Measurements from ENCODE around the gene KLHL21. TPM values are rescaled to one million over a fixed set of nuclear protein-coding genes. Genes with fewer than 3 reads are reported as not detected.

Gene KLHL21
- total RNA-seq, 1 experiment from 2014 or later: 17.6 TPM

DNA sequence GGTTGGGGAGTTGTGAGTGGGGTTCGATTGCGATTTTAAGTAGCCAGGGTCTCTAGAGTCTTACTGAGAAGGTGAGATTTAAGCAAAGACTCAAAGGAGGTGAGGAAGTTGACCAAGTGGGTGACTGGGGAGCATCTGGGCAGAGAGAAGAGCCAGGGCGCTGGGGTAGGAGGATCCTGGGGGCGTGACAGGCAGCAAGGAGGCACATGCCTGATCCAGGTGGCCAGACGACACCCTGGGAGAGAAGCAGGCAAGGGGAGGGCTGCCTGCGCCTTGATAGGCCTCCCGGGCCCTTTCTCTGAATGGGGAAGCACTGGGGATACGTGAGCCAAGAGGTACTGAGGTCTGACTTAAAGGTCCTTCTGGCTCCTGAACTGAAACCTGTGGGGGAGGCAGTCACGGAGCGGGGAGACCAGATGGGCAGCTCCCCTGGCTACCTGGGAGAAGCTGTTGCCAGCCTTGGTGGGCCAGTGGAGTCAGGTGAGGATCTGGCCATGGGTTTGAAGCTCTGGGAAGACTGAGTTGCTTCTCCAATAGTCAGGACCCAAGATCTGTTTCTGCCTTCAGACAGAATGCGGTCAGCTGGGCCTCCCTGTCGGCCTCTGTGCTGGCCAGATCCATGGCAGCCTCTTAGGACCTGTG is 17.5 kb downstream of the KLHL21 start:
- Mint-ChIP-seq H3K4me1 (peaks cover 8% of the 10 kb centered on the region), H3K27ac (peak overlapping the region; percentile 75; the same call in 1 of the 2 replicates), H3K27me3 (ENCODE audit: low read depth) (no peaks in the 10 kb centered on the region), H3K4me3 (no peak overlapping the region), H3K9me3 (no peaks in the 10 kb centered on the region), H3K36me3 (peaks cover 9% of the 10 kb centered on the region; the same call in 1 of the 2 replicates)
- no peak for DNase-seq (ENCODE audit: low spot score)
- TF ChIP-seq, protein P1, sequence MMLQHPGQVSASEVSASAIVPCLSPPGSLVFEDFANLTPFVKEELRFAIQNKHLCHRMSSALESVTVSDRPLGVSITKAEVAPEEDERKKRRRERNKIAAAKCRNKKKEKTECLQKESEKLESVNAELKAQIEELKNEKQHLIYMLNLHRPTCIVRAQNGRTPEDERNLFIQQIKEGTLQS (CRISPR knock-in tag; conservative IDR thresholded peaks at IDR 0.05): no peak
- TF ChIP-seq NFATC4 (CRISPR knock-in tag; IDR thresholded peaks at IDR 0.05) (no peak), GABPB1 (CRISPR knock-in tag; IDR thresholded peaks at IDR 0.05) (no peak), NFYB (CRISPR knock-in tag; conservative IDR thresholded peaks at IDR 0.05; ENCODE audit: low read depth) (no peak), SP1 (CRISPR knock-in tag; conservative IDR thresholded peaks at IDR 0.05) (no peak), NFE2L1 (CRISPR knock-in tag; IDR thresholded peaks at IDR 0.05) (no peak), TCF7 (CRISPR knock-in tag; IDR thresholded peaks at IDR 0.05; ENCODE audit: low read depth) (no peak)
- TF ChIP-seq, protein P2, sequence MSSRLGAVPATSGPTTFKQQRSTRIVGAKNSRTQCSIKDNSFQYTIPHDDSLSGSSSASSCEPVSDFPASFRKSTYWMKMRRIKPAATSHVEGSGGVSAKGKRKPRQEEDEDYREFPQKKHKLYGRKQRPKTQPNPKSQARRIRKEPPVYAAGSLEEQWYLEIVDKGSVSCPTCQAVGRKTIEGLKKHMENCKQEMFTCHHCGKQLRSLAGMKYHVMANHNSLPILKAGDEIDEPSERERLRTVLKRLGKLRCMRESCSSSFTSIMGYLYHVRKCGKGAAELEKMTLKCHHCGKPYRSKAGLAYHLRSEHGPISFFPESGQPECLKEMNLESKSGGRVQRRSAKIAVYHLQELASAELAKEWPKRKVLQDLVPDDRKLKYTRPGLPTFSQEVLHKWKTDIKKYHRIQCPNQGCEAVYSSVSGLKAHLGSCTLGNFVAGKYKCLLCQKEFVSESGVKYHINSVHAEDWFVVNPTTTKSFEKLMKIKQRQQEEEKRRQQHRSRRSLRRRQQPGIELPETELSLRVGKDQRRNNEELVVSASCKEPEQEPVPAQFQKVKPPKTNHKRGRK (CRISPR knock-in tag; IDR thresholded peaks at IDR 0.05; ENCODE audit: borderline replicate concordance): no peak
- ATAC-seq: no peak
- CTCF ChIA-PET: interaction anchor here (0.8 to 1.3 kb wide), 3 partner anchors 31 to 61 kb away, joined by 3 to 4 read pairs (median 3); partner anchors contain the start of gene NOL9
- POLR2A ChIA-PET: interaction anchor here (0.6 kb wide), 1 partner anchor 112 kb away, joined by 3 read pairs; no protein-coding TSS in a partner anchor

DNA sequence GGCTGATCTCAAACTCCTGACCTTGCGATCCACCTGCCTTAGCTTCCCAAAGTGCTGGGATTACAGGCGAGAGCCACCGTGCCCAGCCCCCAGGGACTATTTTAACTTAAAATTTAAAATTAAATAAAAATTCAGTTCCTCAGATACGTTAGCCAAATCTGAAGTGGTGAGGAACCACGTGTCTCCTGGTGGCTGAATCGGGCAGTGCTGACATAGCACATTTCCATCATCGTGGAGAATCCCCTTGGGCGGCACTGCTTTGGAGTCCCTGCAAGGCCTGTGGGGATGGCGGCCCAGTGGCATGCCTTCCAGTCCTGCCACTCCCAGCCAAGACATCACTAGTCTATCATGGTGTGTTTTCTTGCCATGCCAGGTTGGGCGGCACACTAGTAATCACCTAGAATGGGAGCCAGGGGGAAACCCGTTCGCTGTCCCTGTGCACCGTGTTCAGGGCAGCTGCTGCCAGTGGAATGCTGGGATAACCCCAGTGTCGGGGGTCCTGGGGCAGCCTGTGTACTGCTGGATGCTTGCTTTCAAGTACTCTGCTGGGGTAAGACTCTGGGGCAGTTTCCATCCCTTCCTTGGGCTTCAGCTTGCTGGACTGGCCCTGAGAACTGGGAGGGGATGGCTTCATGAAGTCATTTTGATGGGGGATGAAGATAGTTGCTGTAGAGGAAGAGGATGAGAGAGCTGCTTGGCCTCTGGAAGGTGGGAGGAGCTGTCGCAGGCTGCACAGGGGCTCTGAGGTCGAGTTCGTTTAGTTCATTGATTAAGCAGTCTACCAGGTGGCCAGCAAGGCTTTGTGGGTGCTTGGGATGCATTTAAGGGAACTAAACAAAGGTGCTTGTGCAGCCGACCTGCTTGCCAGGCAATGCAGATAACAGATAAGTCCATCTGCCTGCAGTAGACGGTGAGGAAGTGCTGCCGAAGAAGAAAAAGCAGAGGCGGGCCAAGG is 18.3 kb downstream of the KLHL21 start:
- Mint-ChIP-seq H3K27me3 (ENCODE audit: low read depth) (no peaks in the 10 kb centered on the region), H3K27ac (peak overlapping the region; percentile 75), H3K36me3 (peaks cover 9% of the 10 kb centered on the region; the same call in 1 of the 2 replicates), H3K4me1 (peaks cover 11% of the 10 kb centered on the region), H3K4me3 (no peak overlapping the region), H3K9me3 (no peaks in the 10 kb centered on the region)
- POLR2A ChIA-PET: no interaction called here
- TF ChIP-seq NFE2L1 (CRISPR knock-in tag; IDR thresholded peaks at IDR 0.05) (no peak), RELA (CRISPR knock-in tag; IDR thresholded peaks at IDR 0.05; ENCODE audit: borderline replicate concordance) (no peak), GABPB1 (CRISPR knock-in tag; IDR thresholded peaks at IDR 0.05) (no peak)
- TF ChIP-seq, protein P3, sequence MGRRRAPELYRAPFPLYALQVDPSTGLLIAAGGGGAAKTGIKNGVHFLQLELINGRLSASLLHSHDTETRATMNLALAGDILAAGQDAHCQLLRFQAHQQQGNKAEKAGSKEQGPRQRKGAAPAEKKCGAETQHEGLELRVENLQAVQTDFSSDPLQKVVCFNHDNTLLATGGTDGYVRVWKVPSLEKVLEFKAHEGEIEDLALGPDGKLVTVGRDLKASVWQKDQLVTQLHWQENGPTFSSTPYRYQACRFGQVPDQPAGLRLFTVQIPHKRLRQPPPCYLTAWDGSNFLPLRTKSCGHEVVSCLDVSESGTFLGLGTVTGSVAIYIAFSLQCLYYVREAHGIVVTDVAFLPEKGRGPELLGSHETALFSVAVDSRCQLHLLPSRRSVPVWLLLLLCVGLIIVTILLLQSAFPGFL (CRISPR knock-in tag; IDR thresholded peaks at IDR 0.05; ENCODE audit: borderline replicate concordance): no peak
- TF ChIP-seq, protein P4, sequence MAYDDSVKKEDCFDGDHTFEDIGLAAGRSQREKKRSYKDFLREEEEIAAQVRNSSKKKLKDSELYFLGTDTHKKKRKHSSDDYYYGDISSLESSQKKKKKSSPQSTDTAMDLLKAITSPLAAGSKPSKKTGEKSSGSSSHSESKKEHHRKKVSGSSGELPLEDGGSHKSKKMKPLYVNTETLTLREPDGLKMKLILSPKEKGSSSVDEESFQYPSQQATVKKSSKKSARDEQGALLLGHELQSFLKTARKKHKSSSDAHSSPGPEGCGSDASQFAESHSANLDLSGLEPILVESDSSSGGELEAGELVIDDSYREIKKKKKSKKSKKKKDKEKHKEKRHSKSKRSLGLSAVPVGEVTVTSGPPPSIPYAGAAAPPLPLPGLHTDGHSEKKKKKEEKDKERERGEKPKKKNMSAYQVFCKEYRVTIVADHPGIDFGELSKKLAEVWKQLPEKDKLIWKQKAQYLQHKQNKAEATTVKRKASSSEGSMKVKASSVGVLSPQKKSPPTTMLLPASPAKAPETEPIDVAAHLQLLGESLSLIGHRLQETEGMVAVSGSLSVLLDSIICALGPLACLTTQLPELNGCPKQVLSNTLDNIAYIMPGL (CRISPR knock-in tag; IDR thresholded peaks at IDR 0.05): no peak
- TF ChIP-seq, protein P5, sequence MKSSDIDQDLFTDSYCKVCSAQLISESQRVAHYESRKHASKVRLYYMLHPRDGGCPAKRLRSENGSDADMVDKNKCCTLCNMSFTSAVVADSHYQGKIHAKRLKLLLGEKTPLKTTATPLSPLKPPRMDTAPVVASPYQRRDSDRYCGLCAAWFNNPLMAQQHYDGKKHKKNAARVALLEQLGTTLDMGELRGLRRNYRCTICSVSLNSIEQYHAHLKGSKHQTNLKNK (CRISPR knock-in tag; IDR thresholded peaks at IDR 0.05): no peak
- TF ChIP-seq, protein P6, sequence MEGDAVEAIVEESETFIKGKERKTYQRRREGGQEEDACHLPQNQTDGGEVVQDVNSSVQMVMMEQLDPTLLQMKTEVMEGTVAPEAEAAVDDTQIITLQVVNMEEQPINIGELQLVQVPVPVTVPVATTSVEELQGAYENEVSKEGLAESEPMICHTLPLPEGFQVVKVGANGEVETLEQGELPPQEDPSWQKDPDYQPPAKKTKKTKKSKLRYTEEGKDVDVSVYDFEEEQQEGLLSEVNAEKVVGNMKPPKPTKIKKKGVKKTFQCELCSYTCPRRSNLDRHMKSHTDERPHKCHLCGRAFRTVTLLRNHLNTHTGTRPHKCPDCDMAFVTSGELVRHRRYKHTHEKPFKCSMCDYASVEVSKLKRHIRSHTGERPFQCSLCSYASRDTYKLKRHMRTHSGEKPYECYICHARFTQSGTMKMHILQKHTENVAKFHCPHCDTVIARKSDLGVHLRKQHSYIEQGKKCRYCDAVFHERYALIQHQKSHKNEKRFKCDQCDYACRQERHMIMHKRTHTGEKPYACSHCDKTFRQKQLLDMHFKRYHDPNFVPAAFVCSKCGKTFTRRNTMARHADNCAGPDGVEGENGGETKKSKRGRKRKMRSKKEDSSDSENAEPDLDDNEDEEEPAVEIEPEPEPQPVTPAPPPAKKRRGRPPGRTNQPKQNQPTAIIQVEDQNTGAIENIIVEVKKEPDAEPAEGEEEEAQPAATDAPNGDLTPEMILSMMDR (IDR thresholded peaks at IDR 0.05): no peak
- peak; percentile 33 for DNase-seq (ENCODE audit: low spot score)
- ATAC-seq: no peak
- CTCF ChIA-PET: interaction anchor here (1.3 kb wide), 1 partner anchor 30 kb away, joined by 4 read pairs; the partner anchor contains the start of gene NOL9

All from WTC11 (cell line).